HG03097 (cell line): ENCODE data around the gene RIPK4.

Experiments
- ATAC-seq: cut with Tn5 transposase; IDR thresholded peaks from one replicate; pipeline ENCODE4 v1.9.1; 2021; ENCODE audit not compliant: unreplicated experiment, low FRiP score

The RIPK4 gene

GRCh38 chr21:41755934-41756773 lies 10.7 kb downstream of the RIPK4 start:
- ATAC-seq = no peak

GRCh38 chr21:41755258-41755933 lies 11.5 kb downstream of the RIPK4 start:
- ATAC-seq = no peak

- ATAC-seq = no peak
These were observed 12.4 kb downstream of the RIPK4 start for GRCh38 chr21:41754479-41754891.

- ATAC-seq = no peak
These were observed 13.6 kb downstream of the RIPK4 start for GRCh38 chr21:41753006-41753898.

- no peak for ATAC-seq
These were observed 14.6 kb downstream of the RIPK4 start for GRCh38 chr21:41752231-41752681.

- ATAC-seq = no peak
These were observed 15.2 kb downstream of the RIPK4 start for GRCh38 chr21:41751611-41752011.

GRCh38 chr21:41750532-41751151 lies 16.2 kb downstream of the RIPK4 start:
- ATAC-seq = no peak

- no peak for ATAC-seq
These were observed 16.8 kb downstream of the RIPK4 start for GRCh38 chr21:41750051-41750450.

- ATAC-seq = no peak
These were observed 17.6 kb downstream of the RIPK4 start for GRCh38 chr21:41749286-41749685.

GRCh38 chr21:41747943-41748738 lies 18.7 kb downstream of the RIPK4 start:
- no peak for ATAC-seq

- no peak for ATAC-seq
These were observed 20.2 kb downstream of the RIPK4 start for GRCh38 chr21:41746744-41747006.

GRCh38 chr21:41745971-41746743 lies 20.7 kb downstream of the RIPK4 start:
- ATAC-seq = no peak

GRCh38 chr21:41745026-41745820 lies 21.6 kb downstream of the RIPK4 start:
- ATAC-seq = no peak

- ATAC-seq = no peak
These were observed 22.6 kb downstream of the RIPK4 start for GRCh38 chr21:41744028-41744930.

- no peak for ATAC-seq
These were observed 23.4 kb downstream of the RIPK4 start for GRCh38 chr21:41743321-41744027.

- no peak for ATAC-seq
These were observed 24.6 kb downstream of the RIPK4 start for GRCh38 chr21:41742073-41742875.
